PC-9 (cell line): Measurements from ENCODE around the gene BEX3.

ENCODE experiments used
- CTCF ChIP-seq: fragments of 200-600 bp; sonication (generic); conservative IDR thresholded peaks from 2 replicates; pipeline ENCODE4 v1.6.1; 2017; ENCODE audit warnings: mixed run types, antibody characterized with exemption, mild to moderate bottlenecking, moderate library complexity
- EZH2 ChIP-seq: fragments of 200-600 bp; sonication (generic); IDR thresholded peaks from 2 replicates; pipeline ENCODE4 v1.8.0; 2017; ENCODE audit warnings: antibody characterized with exemption, low read depth

GRCh38 chrX:103396660-103397059, 20.3 kb downstream of the BEX3 start:
- TF ChIP-seq CTCF = no peak
- TF ChIP-seq EZH2 = no peak
